ENCODE results near the gene POLR1A.

Gene POLR1A

DNA sequence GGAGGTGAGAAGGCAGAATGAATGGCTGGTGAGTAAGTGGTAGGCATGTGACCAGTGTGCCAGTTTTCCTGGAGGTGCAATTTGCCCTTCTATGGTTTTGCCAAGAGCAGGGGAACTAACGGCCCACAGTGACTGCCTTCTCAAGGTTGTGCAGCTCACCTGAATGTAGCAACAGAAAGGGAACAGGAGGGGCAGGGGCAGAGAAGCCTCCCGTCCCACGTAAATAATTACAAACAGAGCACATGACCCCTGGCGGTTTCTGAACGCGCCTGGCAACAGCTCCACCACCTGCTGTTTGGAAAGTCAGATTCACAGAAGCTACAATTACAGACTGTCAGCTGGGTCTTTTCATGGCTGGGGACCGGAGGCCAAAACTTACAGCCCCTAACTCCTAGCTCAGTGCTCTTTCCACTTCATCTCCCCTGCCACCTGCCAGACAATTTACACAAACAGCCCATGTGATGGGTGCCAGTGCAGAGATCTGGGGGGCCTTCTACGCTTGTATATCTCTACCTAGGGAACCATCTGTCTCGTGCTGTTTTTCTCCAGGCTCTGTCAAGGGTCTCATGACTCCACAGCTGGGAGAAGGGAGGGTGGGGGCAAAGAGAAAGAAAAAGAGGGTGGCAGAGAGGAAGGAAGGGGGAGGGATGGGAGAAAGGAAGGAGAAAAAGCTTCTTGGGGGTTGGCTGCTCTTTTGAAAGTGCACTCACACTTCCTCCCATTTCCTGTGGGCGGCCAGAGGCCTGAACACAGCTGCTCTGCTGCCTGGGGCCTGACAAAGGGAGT lies 69.6 kb downstream of the POLR1A start:
- TF ChIP-seq, protein P1, sequence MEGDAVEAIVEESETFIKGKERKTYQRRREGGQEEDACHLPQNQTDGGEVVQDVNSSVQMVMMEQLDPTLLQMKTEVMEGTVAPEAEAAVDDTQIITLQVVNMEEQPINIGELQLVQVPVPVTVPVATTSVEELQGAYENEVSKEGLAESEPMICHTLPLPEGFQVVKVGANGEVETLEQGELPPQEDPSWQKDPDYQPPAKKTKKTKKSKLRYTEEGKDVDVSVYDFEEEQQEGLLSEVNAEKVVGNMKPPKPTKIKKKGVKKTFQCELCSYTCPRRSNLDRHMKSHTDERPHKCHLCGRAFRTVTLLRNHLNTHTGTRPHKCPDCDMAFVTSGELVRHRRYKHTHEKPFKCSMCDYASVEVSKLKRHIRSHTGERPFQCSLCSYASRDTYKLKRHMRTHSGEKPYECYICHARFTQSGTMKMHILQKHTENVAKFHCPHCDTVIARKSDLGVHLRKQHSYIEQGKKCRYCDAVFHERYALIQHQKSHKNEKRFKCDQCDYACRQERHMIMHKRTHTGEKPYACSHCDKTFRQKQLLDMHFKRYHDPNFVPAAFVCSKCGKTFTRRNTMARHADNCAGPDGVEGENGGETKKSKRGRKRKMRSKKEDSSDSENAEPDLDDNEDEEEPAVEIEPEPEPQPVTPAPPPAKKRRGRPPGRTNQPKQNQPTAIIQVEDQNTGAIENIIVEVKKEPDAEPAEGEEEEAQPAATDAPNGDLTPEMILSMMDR (IDR thresholded peaks at IDR 0.05; ENCODE audit: insufficient read depth, low read depth, low read length, missing control alignments), result peak; percentile 50
- peak; percentile 93 for DNase-seq (ENCODE audit: low read depth)
- H3K4me3 ChIP-seq (ENCODE audit: low read depth, low read length), result peak overlapping the region; percentile 25

DNA sequence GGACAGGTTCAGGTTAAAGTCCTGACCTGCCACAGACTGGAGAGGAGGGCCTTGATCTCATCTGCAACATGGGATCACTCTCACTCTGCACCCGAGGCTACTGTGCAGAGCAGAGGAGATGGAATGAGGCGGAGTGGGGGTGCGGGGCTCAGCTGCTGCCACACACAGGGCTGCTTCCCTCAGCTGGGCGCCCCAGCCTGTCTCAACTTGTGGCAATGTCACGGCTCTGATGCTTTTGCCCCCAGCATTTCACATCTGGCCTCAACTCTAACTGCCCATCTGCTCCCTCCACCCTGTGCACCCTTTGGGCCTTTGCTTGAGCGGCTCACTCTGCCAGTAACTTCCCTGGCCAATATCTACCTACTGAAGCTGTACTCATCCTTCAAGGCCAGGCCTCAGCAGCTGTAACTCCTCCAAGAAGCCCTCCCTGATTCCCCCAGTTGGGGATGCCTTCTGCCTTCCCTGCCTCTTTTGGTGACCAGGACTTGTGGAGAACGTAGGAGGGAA lies 70.3 kb downstream of the POLR1A start:
- no peak overlapping the region for H3K4me3 ChIP-seq (ENCODE audit: low read depth, low read length)
- no peak for DNase-seq (ENCODE audit: low read depth)
- TF ChIP-seq, protein P1 (IDR thresholded peaks at IDR 0.05; ENCODE audit: insufficient read depth, low read depth, low read length, missing control alignments), result no peak

DNA sequence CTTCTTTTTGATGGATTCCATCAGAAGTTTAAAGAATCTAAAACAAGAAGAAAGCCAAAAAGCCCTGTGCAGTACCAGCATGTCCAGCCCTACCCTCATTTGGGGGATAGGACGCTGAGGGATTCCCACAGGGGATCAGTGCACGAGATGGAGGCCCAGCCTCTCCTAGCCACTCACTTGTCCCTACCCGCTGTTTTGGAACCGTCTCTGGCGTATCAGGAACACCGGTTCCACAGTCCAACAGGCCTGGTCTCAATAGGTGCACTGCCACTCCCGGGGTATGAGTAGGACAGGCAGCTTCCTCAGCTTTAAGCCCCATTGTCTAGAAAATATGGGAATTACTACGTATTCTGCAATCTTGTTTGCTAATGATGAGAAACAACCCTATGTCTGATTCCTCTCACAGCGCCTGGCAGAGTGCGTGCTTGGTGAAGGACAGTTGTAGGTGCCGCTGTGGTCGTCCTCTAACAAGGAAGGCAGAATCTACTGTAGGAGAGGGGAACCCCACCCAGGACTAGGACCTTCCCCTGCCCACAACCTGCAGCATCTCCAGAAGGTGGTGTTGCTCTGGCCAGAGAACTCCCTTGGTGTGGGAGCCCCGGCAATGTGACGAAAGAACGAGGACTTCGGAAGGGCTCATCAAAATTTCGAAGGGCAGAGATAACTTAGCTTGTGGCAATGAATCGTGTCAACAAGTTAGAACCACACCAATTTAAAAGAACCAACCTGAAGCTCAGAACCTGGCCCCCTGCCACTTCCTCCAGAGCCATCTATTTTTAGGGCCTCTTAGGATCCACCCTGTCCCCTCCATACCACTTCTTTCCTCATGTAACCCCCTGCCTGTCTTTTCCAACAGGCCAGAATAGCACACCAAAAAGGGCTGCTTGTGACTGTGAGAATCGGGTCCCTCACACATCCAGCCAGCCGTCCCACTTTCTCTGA lies 71.7 kb downstream of the POLR1A start:
- DNase-seq (ENCODE audit: low read depth), result no peak
- TF ChIP-seq, protein P1 (IDR thresholded peaks at IDR 0.05; ENCODE audit: insufficient read depth, low read depth, low read length, missing control alignments), result no peak

DNA sequence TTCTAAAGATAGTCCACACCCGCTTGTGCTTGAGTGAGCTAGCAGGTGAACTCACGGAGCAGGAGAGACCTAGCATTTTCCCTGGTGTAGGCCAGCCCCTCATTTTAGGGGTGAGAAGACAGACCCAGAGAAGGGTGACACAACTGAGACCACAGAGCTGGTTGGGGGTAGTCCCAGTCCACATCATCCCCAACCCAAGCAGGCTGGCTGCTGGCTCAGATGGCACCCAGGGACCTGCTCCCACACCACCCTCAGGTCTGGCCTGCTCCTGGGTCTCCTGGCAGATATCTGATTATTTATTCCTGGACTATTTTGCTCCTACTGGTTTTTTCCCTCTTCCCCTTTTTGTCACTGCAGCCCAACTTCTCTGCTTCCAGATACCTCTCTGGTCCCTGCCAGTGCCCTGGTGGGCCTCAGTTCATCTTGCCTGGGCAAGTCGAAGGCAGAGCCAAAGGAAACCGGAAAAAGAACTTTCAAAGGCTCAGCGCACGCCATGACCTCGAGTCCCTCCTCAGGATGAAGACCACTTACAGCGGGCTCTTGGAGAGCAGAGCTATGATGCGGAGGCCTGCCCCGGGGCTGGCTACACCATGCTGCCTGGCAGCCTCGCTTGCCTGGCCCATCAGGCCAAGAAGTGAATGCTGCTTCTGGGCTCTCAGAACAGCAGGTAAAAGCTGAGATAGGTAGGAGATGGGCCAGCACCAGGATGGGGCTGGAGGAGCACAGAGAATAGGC lies 72.7 kb downstream of the POLR1A start:
- DNase-seq (ENCODE audit: low read depth), result no peak
- TF ChIP-seq, protein P1 (IDR thresholded peaks at IDR 0.05; ENCODE audit: insufficient read depth, low read depth, low read length, missing control alignments), result no peak
- no peak overlapping the region for H3K4me3 ChIP-seq (ENCODE audit: low read depth, low read length)

More for the DNA sequence above, 71.7 kb downstream of the POLR1A start:
- no peak overlapping the region for H3K4me3 ChIP-seq (ENCODE audit: low read depth, low read length)

DNA sequence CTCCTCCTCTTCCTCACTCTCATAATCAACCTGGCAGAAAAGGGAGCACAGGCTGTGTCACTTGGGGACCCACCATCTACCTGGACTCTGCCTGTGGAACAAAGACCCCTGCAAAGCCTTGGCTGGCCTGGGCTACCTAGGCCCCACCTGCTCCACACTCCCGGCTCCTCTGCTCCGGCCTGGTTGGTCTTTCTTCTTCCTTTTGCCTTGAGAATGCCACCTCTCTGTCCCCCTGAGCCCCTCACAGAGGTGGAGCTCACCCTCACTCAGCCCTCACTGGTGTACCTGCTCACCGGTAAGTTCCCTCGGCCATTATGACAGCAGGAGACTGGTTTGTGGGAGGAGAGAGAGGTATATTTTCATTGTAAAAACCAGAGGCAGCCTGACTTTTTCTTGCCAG lies 74.1 kb downstream of the POLR1A start:
- no peak overlapping the region for H3K4me3 ChIP-seq (ENCODE audit: low read depth, low read length)
- TF ChIP-seq, protein P1 (IDR thresholded peaks at IDR 0.05; ENCODE audit: insufficient read depth, low read depth, low read length, missing control alignments), result no peak
- no peak for DNase-seq (ENCODE audit: low read depth)

DNA sequence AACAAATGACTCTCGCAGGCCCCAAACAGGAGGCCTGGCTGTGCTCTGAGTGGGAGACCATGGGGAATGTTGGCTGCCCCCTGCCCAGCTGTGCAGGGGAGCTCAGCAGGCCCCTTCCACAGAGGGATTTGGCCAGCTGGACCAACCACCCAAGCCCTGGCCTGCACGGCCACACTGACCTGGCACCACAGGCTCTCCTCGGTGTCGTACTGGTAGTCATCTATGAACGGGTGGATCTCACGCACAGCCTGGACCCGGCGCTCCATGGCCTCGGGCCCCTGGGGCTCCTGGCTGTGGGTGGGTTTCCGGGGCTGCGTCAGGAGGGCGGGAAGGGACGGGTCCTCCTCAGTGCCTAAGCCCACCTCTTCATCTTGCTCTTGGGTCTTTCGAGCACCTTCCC lies 74.5 kb downstream of the POLR1A start:
- TF ChIP-seq, protein P1 (IDR thresholded peaks at IDR 0.05; ENCODE audit: insufficient read depth, low read depth, low read length, missing control alignments), result no peak
- no peak overlapping the region for H3K4me3 ChIP-seq (ENCODE audit: low read depth, low read length)
- DNase-seq (ENCODE audit: low read depth), result no peak
